ENCODE data around the gene ABCG2. TPM values are rescaled to one million over a fixed set of nuclear protein-coding genes. Genes with fewer than 3 reads are reported as not detected.

The ABCG2 gene
- total RNA-seq, 1 experiment from 2014 or later, result not detected

DNA sequence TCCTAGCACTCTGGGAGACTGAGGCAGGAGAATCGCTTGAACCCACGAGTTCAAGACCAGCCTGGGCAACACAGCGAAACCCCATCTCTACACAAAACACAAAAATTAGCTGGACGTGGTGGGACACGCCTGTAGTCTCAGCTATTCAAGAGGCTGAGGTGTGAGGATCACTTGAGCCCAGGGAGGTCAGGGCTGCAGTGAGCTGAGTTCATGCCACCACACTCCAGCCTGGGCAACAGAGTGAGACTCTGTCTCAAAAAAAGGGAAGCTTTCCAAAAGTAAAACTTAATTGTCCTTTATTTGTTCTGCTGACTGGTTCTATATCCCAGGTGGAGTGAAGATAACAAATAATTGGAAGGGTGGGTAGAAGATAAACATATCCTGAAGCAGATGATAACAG lies 45.6 kb downstream of the ABCG2 start:
- no peak for DNase-seq (ENCODE audit: low spot score)
- H3K4me1 ChIP-seq (ENCODE audit: insufficient read depth, low read length, poor library complexity, severe bottlenecking), result no peaks in the 10 kb centered on the region
- no peaks in the 10 kb centered on the region for H3K36me3 ChIP-seq (ENCODE audit: insufficient read depth, low read length, poor library complexity, severe bottlenecking)
- H3K9me3 ChIP-seq (ENCODE audit: low read depth, low read length, poor library complexity, severe bottlenecking), result no peaks in the 10 kb centered on the region
- no TSS peak for BruUV-seq (replicated peaks)
- no peaks in the 10 kb centered on the region for H3K27me3 ChIP-seq (replicated peaks; ENCODE audit: insufficient read depth, low read depth, low read length, poor library complexity)
- no peak overlapping the region for H3K4me3 ChIP-seq (ENCODE audit: low read depth, low read length, poor library complexity, severe bottlenecking)
- TF ChIP-seq CTCF (conservative IDR thresholded peaks at IDR 0.05; ENCODE audit: low read depth, low read length) (no peak), EZH2 (IDR thresholded peaks at IDR 0.05; ENCODE audit: borderline replicate concordance, low read depth, low read length, poor library complexity, severe bottlenecking) (no peak)
- CTCF ChIA-PET, result no interaction called here
- POLR2A ChIA-PET (ENCODE audit: low non-redundant PET), result no interaction called here
- intact Hi-C loops (cut with micrococcal nuclease; ENCODE audit: unreplicated experiment), result no loop called here
- H3K27ac ChIP-seq (ENCODE audit: low read depth, low read length, poor library complexity, severe bottlenecking), result no peak overlapping the region

DNA sequence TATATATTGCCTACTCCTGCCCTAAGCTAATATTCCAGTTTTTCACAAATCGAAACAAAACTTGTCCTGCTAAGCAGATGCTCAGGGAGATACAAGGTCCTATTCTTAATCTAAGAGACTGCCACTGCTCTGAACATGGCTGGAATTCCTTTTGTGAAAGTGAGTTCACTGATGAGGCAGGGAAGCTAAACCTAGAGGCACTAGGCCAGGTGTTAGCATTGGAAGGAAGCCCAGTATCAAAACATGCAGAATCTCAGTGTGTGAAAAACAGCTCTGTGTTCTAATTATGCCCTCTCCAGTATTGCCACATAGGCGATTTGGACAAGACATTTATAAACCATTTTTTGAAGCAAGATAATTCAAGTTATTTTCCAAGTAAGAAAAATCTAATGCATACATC lies 47.6 kb downstream of the ABCG2 start:
- no peak overlapping the region for H3K4me3 ChIP-seq (ENCODE audit: low read depth, low read length, poor library complexity, severe bottlenecking)
- intact Hi-C loops (cut with micrococcal nuclease; ENCODE audit: unreplicated experiment), result no loop called here
- no peaks in the 10 kb centered on the region for H3K4me1 ChIP-seq (ENCODE audit: insufficient read depth, low read length, poor library complexity, severe bottlenecking)
- no TSS peak for BruUV-seq (replicated peaks)
- TF ChIP-seq CTCF (conservative IDR thresholded peaks at IDR 0.05; ENCODE audit: low read depth, low read length), result no peak
- TF ChIP-seq EZH2 (IDR thresholded peaks at IDR 0.05; ENCODE audit: borderline replicate concordance, low read depth, low read length, poor library complexity, severe bottlenecking), result no peak
- DNase-seq (ENCODE audit: low spot score), result no peak
- no peaks in the 10 kb centered on the region for H3K9me3 ChIP-seq (ENCODE audit: low read depth, low read length, poor library complexity, severe bottlenecking)
- no peak overlapping the region for H3K27ac ChIP-seq (ENCODE audit: low read depth, low read length, poor library complexity, severe bottlenecking)
- H3K36me3 ChIP-seq (ENCODE audit: insufficient read depth, low read length, poor library complexity, severe bottlenecking), result no peaks in the 10 kb centered on the region
- CTCF ChIA-PET, result no interaction called here
- POLR2A ChIA-PET (ENCODE audit: low non-redundant PET), result no interaction called here
- H3K27me3 ChIP-seq (replicated peaks; ENCODE audit: insufficient read depth, low read depth, low read length, poor library complexity), result no peaks in the 10 kb centered on the region

GRCh38 chr4:88109123-88109881 lies 49.1 kb downstream of the ABCG2 start:
- H3K4me1 ChIP-seq (ENCODE audit: insufficient read depth, low read length, poor library complexity, severe bottlenecking), result no peaks in the 10 kb centered on the region
- H3K4me3 ChIP-seq (ENCODE audit: low read depth, low read length, poor library complexity, severe bottlenecking), result no peak overlapping the region
- no peaks in the 10 kb centered on the region for H3K27me3 ChIP-seq (replicated peaks; ENCODE audit: insufficient read depth, low read depth, low read length, poor library complexity)
- H3K36me3 ChIP-seq (ENCODE audit: insufficient read depth, low read length, poor library complexity, severe bottlenecking), result no peaks in the 10 kb centered on the region
- DNase-seq (ENCODE audit: low spot score), result no peak
- ChIA-PET CTCF (no interaction called here), POLR2A (ENCODE audit: low non-redundant PET) (no interaction called here)
- intact Hi-C loops (cut with micrococcal nuclease; ENCODE audit: unreplicated experiment), result no loop called here
- H3K27ac ChIP-seq (ENCODE audit: low read depth, low read length, poor library complexity, severe bottlenecking), result no peak overlapping the region
- H3K9me3 ChIP-seq (ENCODE audit: low read depth, low read length, poor library complexity, severe bottlenecking), result no peaks in the 10 kb centered on the region
- no peak for TF ChIP-seq CTCF (conservative IDR thresholded peaks at IDR 0.05; ENCODE audit: low read depth, low read length)
- TF ChIP-seq EZH2 (IDR thresholded peaks at IDR 0.05; ENCODE audit: borderline replicate concordance, low read depth, low read length, poor library complexity, severe bottlenecking), result no peak
- BruUV-seq (replicated peaks), result no TSS peak
